Tibial artery (tissue), 4 donors: ENCODE results near the gene DYNC1H1.
"Not testable (repeated sequence)": the region's sequence is repeated elsewhere in the genome, so short reads cannot be mapped to it uniquely, and the experiment has no call there.

Experiments used
- DNase-seq, 2 donors: peaks; one replicate each; pipeline ENCODE4 v3.0.0-alpha.2; 2019
- H3K27ac ChIP-seq, 2 donors: fragments of 200-600 bp; sonication (generic) in 1 of 2; 1 replicate in 1 of 2; 2 replicates in 1 of 2; pipeline ENCODE4 v1.5.1; 2018 to 2019; ENCODE audit warnings: mild to moderate bottlenecking in 1 of 2
- H3K27me3 ChIP-seq, 2 donors: fragments of 200-600 bp; sonication (generic) in 1 of 2; one replicate each; pipeline versions ENCODE4 v1.5.1 to v1.6.0; 2016 to 2019
- H3K36me3 ChIP-seq, 3 donors: fragments of 200-600 bp; sonication (generic) in 2 of 3; one replicate each; pipeline ENCODE4 v1.5.1; 2016 to 2019; ENCODE audit warnings: mild to moderate bottlenecking in 2 of 3
- H3K4me1 ChIP-seq, 4 donors: fragments of 200-600 bp; sonication (generic) in 2 of 4; 1 replicate in 3 of 4; 2 replicates in 1 of 4; pipeline ENCODE4 v1.5.1; 2016 to 2019
- H3K4me3 ChIP-seq, 2 donors: fragments of 200-600 bp; sonication (generic) in 1 of 2; 1 replicate in 1 of 2; 2 replicates in 1 of 2; pipeline ENCODE4 v1.5.1; 2018 to 2019; ENCODE audit warnings: mild to moderate bottlenecking in 2 of 2
- H3K9me3 ChIP-seq, 3 donors: fragments of 200-600 bp; sonication (generic) in 1 of 3; one replicate each; pipeline ENCODE4 v1.5.1; 2016 to 2019
- CTCF ChIP-seq, 2 experiments: fragments of 200-600 bp in 1 of 2; fragments of 450-650 bp in 1 of 2; IDR thresholded peaks; one replicate each; pipeline ENCODE4 v1.5.1; 2017 to 2019; ENCODE audit warnings: antibody characterized with exemption in 2 of 2, mild to moderate bottlenecking in 1 of 2, moderate library complexity in 1 of 2
- intact Hi-C: fragments of 100-400 bp; cut with DNase I; formaldehyde crosslinking; loops from one replicate; pipeline ENCODE4 v1.15.0; 2023; ENCODE audit warnings: low total_unique reads

The DYNC1H1 gene

DNA sequence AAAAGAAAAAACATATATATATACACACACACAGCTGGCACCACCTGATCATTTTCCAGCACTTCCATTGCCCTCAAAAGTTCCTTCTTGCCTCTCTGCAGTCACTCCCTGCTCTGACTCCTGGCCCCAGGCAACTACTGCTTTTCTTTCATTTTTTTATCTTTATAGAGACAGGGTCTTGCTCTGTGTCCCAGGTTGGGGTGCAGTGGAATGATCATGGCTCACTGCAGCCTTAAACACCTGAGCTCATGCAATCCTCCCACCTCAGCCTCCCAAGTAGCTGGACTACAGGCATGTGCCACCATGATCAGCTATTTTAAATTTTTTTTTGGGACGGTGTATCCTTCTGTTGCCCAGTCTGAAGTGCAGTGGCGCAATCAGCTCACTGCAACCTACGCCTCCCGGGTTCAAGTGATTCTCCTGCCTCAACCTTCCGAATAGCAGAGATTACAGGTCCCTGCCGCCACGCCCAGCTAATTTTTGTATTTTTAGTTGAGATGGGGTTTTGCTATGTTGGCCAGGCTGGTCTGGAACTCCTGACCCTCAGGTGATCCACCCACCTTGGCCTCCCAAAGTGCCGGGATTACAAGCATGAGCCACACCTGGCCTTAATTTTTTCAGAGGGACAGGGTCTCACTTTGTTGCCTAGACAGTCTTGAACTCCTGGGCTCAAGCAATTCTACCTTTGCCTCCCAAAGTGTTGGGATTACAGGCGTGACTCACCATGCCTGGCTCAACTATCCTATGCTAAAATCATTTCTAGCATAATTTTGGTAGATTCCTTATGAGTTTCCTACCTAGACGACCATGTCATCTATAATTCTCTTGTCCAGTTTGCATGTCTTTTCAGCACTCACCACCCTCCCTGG lies 114.7 kb downstream of the DYNC1H1 start:
- Histone ChIP-seq H3K9me3 (no peaks in the 10 kb centered on the region), H3K27me3 (no peaks in the 10 kb centered on the region), H3K36me3 (peaks cover 57 to 75% (median 60%) of the 10 kb centered on the region in 3 donors), H3K4me1 (peaks cover 0 to 23% (median 9%) of the 10 kb centered on the region in 4 donors), H3K27ac (no peak overlapping the region), H3K4me3 (no peak overlapping the region)
- no peak for DNase-seq
- no peak for TF ChIP-seq CTCF (IDR thresholded peaks at IDR 0.05)
- intact Hi-C loops = no loop called here

DNA sequence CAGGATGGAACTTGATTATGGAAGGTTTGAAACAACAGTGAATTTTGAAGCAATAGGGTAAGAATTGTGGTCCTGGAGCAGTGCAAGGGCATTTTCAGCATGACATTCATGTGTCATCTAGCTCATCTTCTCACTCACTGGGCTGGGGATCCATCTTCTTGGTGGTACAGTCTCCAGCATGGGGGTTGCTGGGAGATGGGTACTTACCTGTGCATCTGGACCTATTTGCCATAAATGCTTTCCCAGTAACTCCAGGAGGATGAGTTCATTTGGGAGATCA lies 115.3 kb downstream of the DYNC1H1 start:
- H3K27ac ChIP-seq = no peak overlapping the region
- TF ChIP-seq CTCF (IDR thresholded peaks at IDR 0.05) = no peak
- H3K4me1 ChIP-seq = peaks cover 0 to 27% (median 11%) of the 10 kb centered on the region in 4 donors
- no peaks in the 10 kb centered on the region for H3K9me3 ChIP-seq
- no peak overlapping the region for H3K4me3 ChIP-seq
- peaks cover 62 to 80% (median 66%) of the 10 kb centered on the region in 3 donors for H3K36me3 ChIP-seq
- no peak for DNase-seq
- H3K27me3 ChIP-seq = no peaks in the 10 kb centered on the region
- intact Hi-C loops = no loop called here

DNA sequence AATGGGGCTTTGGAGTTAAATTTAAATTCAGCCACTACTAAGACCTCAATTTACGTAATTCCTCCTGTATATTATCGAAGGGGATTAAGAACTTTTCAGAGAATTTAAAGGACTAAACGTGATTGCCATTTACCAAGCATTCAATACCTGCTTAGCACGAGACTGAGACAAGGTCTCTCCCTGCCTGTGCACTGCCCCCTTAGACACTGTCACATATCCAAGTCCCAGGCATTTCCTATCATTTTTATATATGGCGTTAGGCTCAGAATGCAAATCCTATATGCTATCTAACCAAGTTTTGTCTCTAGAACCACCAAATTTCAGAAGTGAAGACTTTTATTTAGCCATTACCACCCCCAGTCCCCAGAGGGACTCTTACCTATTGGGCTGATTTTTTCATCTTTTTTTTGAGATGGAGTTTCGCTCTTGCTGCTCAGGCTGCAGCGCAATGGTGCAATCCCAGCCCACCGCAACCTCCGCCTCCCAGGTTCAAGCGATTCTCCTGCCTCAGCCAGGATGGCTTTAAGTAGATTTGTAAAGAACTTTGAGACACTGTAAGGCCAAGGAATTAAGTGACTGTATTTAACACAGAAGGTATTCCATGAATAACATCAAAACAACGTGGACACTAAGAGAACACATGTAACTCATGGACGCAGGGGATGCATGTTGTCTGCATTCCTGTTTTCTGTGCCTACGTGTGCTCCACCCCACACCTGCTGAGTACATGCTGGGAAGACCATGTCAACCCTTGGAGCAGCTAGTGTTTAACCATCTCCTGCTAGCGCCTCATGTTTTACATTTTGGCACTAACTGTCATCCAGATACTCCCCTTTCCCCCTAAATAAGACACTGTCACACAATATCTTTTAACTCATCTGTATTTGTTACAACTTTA lies 116.1 kb downstream of the DYNC1H1 start:
- intact Hi-C loops = no loop called here
- Histone ChIP-seq H3K9me3 (no peaks in the 10 kb centered on the region), H3K27me3 (no peaks in the 10 kb centered on the region), H3K4me3 (no peak overlapping the region), H3K4me1 (peaks cover 0 to 35% (median 18%) of the 10 kb centered on the region in 4 donors), H3K36me3 (peaks cover 70 to 88% (median 74%) of the 10 kb centered on the region in 3 donors), H3K27ac (no peak overlapping the region)
- DNase-seq = no peak
- TF ChIP-seq CTCF (IDR thresholded peaks at IDR 0.05) = no peak

GRCh38 chr14:102081231-102082080 lies 117.1 kb downstream of the DYNC1H1 start:
- H3K4me1 ChIP-seq = peaks cover 0 to 41% (median 24%) of the 10 kb centered on the region in 4 donors
- no peak for DNase-seq
- intact Hi-C loops = no loop called here
- H3K36me3 ChIP-seq = peaks cover 74 to 90% (median 76%) of the 10 kb centered on the region in 3 donors
- TF ChIP-seq CTCF (IDR thresholded peaks at IDR 0.05) = no peak
- H3K4me3 ChIP-seq = no peak overlapping the region
- H3K27me3 ChIP-seq = no peaks in the 10 kb centered on the region
- no peak overlapping the region for H3K27ac ChIP-seq
- H3K9me3 ChIP-seq = no peaks in the 10 kb centered on the region

DNA sequence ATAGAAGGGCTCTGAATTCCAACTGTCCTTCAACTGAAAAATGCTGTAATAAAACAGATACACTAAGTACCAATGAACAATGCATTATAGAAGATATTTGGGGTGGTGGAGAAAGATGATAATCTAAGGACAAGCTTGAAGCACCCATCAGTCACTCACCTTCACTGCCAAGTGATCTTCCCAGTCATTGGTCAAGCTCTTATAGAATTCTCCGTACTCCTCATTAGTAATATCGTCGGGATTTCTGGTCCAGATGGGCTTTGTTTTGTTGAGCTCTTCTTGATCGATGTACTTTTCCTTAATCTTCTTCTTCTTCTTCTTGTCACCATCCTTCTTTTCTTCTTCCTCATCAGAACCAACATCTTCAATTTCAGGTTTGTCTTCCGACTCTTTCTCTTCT lies 120.1 kb downstream of the DYNC1H1 start:
- DNase-seq, H3K9me3 ChIP-seq, H3K27ac ChIP-seq, intact Hi-C loops, H3K27me3 ChIP-seq, H3K4me3 ChIP-seq: not testable (repeated sequence)
- H3K4me1 ChIP-seq = peaks cover 0 to 50% (median 33%) of the 10 kb centered on the region in 4 donors
- H3K36me3 ChIP-seq = peaks cover 59 to 62% (median 61%) of the 10 kb centered on the region in 3 donors
